Omental fat pad (tissue), 4 donors: Measurements from ENCODE around the gene MCC. TPM values are rescaled to one million over a fixed set of nuclear protein-coding genes. Genes with fewer than 3 reads are reported as not detected.

Experiments
- ATAC-seq: fragments of 150-250 bp; one replicate; pipeline ENCODE4 v1.9.1; 2016; ENCODE audit warnings: mild to moderate bottlenecking, moderate library complexity; ENCODE audit not compliant: low FRiP score
- DNase-seq: peaks from one replicate; pipeline ENCODE4 v3.0.0-alpha.2; 2019; ENCODE audit warnings: low spot score
- CTCF ChIP-seq, 3 donors: fragments of 450-650 bp; IDR thresholded peaks; one replicate each; pipeline ENCODE4 v1.5.1; 2016 to 2017; ENCODE audit warnings: antibody characterized with exemption in 3 of 3, mild to moderate bottlenecking in 3 of 3, moderate library complexity in 2 of 3
- total RNA-seq, 4 donors: library from RNA; depleted of rRNA; stranded (reverse); fragments of >200 nt; gene quantifications; one replicate each; pipeline ENCODE4 v1.1.0, GENCODE V29; 2016

The MCC gene
- total RNA-seq, 4 donors from 2014 or later, result 32.8 to 56.3 (median 44.4) TPM

DNA sequence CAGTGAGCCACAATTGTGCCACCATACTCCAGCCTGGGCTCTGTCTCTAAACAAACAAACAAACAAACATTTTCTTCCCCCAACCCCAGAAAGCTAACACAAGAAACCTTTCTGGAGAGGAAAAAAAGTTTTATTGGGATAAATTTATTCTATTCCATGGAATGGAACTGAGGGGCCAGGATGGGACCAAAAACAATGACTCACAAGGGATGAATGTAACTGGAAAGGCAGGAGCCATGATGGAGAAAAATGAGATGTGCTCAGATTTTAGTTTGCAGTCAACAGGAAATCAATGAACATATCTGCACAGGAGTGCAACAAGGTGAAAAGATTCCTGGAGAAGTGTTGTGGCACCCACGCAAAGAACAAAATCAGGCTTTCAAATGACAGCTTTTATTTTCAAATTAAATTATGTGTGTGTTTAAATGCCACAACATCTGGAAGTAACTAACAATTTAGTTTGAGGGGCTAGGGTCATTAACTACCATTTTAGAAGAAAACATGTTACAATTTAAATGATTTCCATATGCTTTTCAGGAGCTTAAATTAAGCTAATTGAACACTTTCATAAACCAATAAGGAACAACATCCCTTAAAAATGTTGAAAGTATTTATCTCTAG is 262.0 kb downstream of the MCC start:
- ATAC-seq (no peak), DNase-seq (no peak)
- TF ChIP-seq CTCF (IDR thresholded peaks at IDR 0.05), result no peak

GRCh38 chr5:113225259-113225658 is 263.0 kb downstream of the MCC start:
- DNase-seq (no peak), ATAC-seq (no peak)
- TF ChIP-seq CTCF (IDR thresholded peaks at IDR 0.05), result no peak

DNA sequence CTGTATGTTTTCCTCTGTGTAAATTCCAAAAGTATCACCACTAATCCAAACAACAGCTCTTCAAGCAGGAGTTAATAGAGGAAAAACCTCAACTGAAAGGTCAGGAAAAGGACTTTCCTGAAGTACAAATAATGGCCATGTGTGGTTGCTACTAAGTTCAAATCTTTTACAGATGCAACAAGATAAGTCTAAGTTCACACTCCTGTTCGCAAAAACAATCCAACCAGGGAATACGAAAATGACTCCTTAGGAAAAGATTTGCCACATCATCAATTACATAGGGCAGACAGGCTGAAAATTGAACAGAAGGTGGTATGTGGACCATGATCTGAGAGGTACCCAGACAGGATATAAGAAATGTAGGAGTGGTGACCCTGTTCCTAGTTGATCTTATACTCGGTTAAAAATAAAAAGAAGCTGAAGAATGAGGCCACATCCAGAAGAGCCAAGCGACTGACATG is 263.6 kb downstream of the MCC start:
- no peak for TF ChIP-seq CTCF (IDR thresholded peaks at IDR 0.05)
- ATAC-seq (no peak), DNase-seq (no peak)

GRCh38 chr5:113223831-113224604 is 264.2 kb downstream of the MCC start:
- DNase-seq, result no peak
- no peak for TF ChIP-seq CTCF (IDR thresholded peaks at IDR 0.05)
- ATAC-seq, result no peak

DNA sequence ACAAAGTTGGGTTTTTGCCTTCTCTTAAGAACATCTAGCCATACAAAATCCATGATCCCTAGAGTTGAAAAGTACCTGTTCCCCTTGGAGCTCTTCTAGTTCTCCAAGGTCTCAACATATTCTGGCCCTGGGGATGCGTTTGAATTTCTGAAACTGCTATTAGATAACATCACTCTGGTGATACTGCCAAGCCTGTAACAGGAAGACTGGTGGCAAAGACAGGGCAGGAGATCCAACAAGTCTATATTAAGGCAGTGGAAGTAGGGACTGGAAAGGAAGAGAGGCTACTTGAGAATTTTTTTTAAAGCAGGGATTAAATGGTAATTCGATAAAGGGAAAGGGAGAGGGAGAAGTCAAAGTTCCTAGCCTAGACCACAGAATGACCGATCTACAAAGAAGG is 264.9 kb downstream of the MCC start:
- ATAC-seq (no peak), DNase-seq (no peak)
- no peak for TF ChIP-seq CTCF (IDR thresholded peaks at IDR 0.05)

DNA sequence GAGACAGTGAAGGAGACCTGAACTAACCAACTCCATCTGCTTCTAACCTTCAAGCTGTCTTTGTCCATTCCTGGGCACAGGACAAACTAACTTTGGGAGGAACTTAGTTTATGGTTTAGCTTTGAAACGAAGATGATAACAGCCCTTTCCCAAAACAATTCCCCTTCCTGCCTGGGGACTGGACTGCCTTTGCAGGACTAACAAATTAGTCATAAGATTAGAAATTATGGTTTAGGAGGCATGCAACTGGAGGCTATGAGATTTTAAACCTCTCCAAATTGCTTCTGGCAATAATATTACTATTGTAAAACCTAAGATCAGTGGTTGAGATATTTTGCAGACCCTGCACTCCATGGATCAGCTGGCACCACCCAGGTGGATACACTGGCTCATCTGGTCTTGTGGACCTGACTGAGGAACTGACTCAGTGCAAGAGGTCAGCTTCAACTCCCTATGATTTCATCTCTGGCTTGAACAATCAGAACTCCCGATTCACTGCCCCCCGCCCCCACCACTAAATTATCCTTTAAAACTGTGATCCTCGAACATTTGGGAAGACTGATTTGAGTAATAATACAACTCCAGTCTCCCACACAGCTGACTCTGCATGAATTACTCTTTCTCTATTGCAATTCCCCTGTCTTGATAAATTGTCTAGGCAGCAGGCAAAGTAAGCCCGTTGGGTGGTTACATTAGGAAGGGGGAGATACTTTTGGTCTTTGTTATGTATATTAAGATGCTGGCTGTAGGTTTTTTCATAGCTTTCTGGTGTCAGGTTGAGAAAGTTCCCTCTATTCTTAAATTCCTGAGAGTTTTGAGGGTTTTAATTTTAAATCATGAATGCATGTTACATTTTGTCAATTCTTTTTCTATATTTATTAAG is 266.7 kb downstream of the MCC start:
- no peak for ATAC-seq
- no peak for TF ChIP-seq CTCF (IDR thresholded peaks at IDR 0.05)

More for the DNA sequence above, 266.7 kb downstream of the MCC start:
- no peak for DNase-seq
